Measurements from ENCODE around the gene ADCY7.

- TF ChIP-seq, protein P1, sequence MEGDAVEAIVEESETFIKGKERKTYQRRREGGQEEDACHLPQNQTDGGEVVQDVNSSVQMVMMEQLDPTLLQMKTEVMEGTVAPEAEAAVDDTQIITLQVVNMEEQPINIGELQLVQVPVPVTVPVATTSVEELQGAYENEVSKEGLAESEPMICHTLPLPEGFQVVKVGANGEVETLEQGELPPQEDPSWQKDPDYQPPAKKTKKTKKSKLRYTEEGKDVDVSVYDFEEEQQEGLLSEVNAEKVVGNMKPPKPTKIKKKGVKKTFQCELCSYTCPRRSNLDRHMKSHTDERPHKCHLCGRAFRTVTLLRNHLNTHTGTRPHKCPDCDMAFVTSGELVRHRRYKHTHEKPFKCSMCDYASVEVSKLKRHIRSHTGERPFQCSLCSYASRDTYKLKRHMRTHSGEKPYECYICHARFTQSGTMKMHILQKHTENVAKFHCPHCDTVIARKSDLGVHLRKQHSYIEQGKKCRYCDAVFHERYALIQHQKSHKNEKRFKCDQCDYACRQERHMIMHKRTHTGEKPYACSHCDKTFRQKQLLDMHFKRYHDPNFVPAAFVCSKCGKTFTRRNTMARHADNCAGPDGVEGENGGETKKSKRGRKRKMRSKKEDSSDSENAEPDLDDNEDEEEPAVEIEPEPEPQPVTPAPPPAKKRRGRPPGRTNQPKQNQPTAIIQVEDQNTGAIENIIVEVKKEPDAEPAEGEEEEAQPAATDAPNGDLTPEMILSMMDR (conservative IDR thresholded peaks at IDR 0.05 in 1 of 2, IDR thresholded peaks at IDR 0.05 in 1 of 2; ENCODE audit: low read depth in 1 of 2, low read length in 2 of 2): no peak
- TF ChIP-seq EZH2 (IDR thresholded peaks at IDR 0.05; ENCODE audit: low read length, missing control alignments): no peak
These were observed 99.6 kb downstream of the ADCY7 start for GRCh38 chr16:50365791-50366575.
